K562 (cell line): ENCODE data around the gene ACHE. TPM values are rescaled to one million over a fixed set of nuclear protein-coding genes. Genes with fewer than 3 reads are reported as not detected.

Source experiments
- BRD4 ChIP-seq: fragments of 200-600 bp; sonication (generic); IDR thresholded peaks from 2 replicates; pipeline ENCODE4 v1.6.1; 2017; ENCODE audit warnings: inconsistent platforms
- ELF2 ChIP-seq: fragments of 250-450 bp; sonication (Bioruptor Pico); IDR thresholded peaks from 2 replicates; pipeline ENCODE4 v1.5.0; 2021; ENCODE audit warnings: mild to moderate bottlenecking
- HBP1 ChIP-seq: fragments of 450-650 bp; formaldehyde crosslinking; IDR thresholded peaks from 2 replicates; pipeline ENCODE4 v1.4.0; 2022; ENCODE audit warnings: missing genetic modification characterization
- KLF6 ChIP-seq: fragments of 250-450 bp; sonication (Bioruptor Pico); IDR thresholded peaks from 2 replicates; pipeline ENCODE4 v1.4.0; 2020; ENCODE audit warnings: mild to moderate bottlenecking, moderate library complexity, borderline replicate concordance
- PML ChIP-seq: IDR thresholded peaks from 2 replicates; pipeline ENCODE4 v1.6.1; 2012; ENCODE audit warnings: low read length, inconsistent platforms
- PTRF ChIP-seq: fragments of 450-650 bp; IDR thresholded peaks from 2 replicates; pipeline ENCODE4 v1.6.1; 2016; ENCODE audit warnings: mild to moderate bottlenecking, missing genetic modification characterization, missing compliant biosample characterization
- RCOR1 ChIP-seq, 2 experiments: IDR thresholded peaks; 2 replicates each; pipeline ENCODE4 v1.6.1; 2012; ENCODE audit warnings: low read depth in 2 of 2, low read length in 2 of 2, borderline replicate concordance in 1 of 2, improper control_type of control experiment in 1 of 2
- RNF2 ChIP-seq: sonication (generic); IDR thresholded peaks from 2 replicates; pipeline ENCODE4 v1.6.1; 2016
- SREBF2 ChIP-seq: sonication (generic); formaldehyde crosslinking; IDR thresholded peaks from 2 replicates; pipeline ENCODE4 v1.4.0; 2020; ENCODE audit warnings: mild to moderate bottlenecking, missing genetic modification reagents
- ZNF384 ChIP-seq: IDR thresholded peaks from 2 replicates; pipeline ENCODE4 v1.6.1; 2012; ENCODE audit warnings: low read depth, low read length, improper control_type of control experiment
- ZNF77 ChIP-seq: fragments of 250-450 bp; sonication (Bioruptor Pico); IDR thresholded peaks from 2 replicates; pipeline ENCODE4 v1.5.0; 2020
- ZNF830 ChIP-seq: fragments of 250-450 bp; sonication (Bioruptor Pico); IDR thresholded peaks from 2 replicates; pipeline ENCODE4 v1.5.0; 2021; ENCODE audit warnings: mild to moderate bottlenecking
- polyA plus RNA-seq, 8 experiments: library from polyadenylated mRNA; depleted of rRNA in 4 of 8; stranded (reverse) in 5 of 8; unstranded in 3 of 8; fragments of >200 nt; fragmentation: Nextera tagmentation in 2 of 8; fragmentation: Illumina TruSeq in 1 of 8; extraction: Ambion mirVana in 2 of 8; extraction: Trizol in 1 of 8; gene quantifications; 2 replicates each; pipeline versions ENCODE4 v1.2.1 to v1.2.3, GENCODE V29; 2011 to 2014; ENCODE audit warnings: inconsistent platforms in 1 of 8, missing spikeins in 1 of 8
- total RNA-seq, 7 experiments: library from RNA; depleted of rRNA in 6 of 7; stranded (reverse); fragments of >200 nt in 6 of 7; fragmentation: Illumina TruSeq in 2 of 7; extraction: Trizol in 2 of 7; gene quantifications; 2 replicates each; pipeline versions ENCODE4 v1.2.1 to v1.2.3, GENCODE V29; 2011 to 2021; ENCODE audit warnings: low replicate concordance in 1 of 7
- TF ChIP-seq, protein P1 (sequence below), 2 experiments: fragments of 450-650 bp; IDR thresholded peaks; 2 replicates each; pipeline ENCODE4 v1.6.1; 2016; ENCODE audit warnings: mild to moderate bottlenecking in 2 of 2, borderline replicate concordance in 1 of 2, low read depth in 1 of 2, moderate library complexity in 1 of 2
- TF ChIP-seq, protein P2 (sequence below): sonication (generic); formaldehyde crosslinking; IDR thresholded peaks from 2 replicates; pipeline ENCODE4 v1.8.1; 2023; ENCODE audit warnings: mild to moderate bottlenecking, missing genetic modification reagents

ACHE gene
- total and polyA plus RNA-seq, 9 of the 15 experiments (the other 6 are each of a cell fraction or from before 2014, with no cell fraction given), result 0.04 to 8.8 (median 1.9) TPM

DNA sequence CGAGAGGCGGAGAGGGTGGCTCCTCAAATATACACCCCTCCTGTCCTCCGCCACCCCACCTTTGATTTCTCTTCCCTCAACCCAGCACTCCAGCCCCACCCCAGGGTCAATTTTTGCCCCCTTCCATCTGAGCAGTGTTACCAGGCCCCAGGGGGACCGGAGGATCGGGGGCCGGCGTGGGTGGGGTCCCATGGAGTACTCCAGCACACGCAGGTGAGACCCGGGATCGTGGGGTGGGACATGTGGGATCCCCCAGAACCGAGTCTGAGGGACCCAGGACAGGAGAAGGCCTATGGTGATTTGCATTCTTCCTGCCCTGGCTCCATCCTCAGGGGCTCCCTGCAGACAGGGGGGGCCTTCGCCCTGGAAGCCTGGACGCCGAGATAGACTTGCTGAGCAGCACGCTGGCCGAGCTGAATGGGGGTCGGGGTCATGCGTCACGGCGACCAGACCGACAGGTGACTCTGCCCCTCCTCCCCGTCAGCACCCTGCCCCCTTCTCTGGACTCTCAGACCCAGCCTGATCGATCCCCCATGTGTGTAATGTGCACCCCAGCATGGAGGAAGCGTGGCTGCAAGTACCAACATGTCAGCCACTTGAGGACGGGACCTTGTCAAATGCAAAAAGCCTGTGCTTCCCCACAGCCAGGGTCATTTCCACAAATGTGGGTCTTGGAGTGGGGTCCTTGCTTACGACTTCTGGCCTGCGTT, 27.8 kb downstream of the ACHE start (continued):
- TF ChIP-seq, protein P1, sequence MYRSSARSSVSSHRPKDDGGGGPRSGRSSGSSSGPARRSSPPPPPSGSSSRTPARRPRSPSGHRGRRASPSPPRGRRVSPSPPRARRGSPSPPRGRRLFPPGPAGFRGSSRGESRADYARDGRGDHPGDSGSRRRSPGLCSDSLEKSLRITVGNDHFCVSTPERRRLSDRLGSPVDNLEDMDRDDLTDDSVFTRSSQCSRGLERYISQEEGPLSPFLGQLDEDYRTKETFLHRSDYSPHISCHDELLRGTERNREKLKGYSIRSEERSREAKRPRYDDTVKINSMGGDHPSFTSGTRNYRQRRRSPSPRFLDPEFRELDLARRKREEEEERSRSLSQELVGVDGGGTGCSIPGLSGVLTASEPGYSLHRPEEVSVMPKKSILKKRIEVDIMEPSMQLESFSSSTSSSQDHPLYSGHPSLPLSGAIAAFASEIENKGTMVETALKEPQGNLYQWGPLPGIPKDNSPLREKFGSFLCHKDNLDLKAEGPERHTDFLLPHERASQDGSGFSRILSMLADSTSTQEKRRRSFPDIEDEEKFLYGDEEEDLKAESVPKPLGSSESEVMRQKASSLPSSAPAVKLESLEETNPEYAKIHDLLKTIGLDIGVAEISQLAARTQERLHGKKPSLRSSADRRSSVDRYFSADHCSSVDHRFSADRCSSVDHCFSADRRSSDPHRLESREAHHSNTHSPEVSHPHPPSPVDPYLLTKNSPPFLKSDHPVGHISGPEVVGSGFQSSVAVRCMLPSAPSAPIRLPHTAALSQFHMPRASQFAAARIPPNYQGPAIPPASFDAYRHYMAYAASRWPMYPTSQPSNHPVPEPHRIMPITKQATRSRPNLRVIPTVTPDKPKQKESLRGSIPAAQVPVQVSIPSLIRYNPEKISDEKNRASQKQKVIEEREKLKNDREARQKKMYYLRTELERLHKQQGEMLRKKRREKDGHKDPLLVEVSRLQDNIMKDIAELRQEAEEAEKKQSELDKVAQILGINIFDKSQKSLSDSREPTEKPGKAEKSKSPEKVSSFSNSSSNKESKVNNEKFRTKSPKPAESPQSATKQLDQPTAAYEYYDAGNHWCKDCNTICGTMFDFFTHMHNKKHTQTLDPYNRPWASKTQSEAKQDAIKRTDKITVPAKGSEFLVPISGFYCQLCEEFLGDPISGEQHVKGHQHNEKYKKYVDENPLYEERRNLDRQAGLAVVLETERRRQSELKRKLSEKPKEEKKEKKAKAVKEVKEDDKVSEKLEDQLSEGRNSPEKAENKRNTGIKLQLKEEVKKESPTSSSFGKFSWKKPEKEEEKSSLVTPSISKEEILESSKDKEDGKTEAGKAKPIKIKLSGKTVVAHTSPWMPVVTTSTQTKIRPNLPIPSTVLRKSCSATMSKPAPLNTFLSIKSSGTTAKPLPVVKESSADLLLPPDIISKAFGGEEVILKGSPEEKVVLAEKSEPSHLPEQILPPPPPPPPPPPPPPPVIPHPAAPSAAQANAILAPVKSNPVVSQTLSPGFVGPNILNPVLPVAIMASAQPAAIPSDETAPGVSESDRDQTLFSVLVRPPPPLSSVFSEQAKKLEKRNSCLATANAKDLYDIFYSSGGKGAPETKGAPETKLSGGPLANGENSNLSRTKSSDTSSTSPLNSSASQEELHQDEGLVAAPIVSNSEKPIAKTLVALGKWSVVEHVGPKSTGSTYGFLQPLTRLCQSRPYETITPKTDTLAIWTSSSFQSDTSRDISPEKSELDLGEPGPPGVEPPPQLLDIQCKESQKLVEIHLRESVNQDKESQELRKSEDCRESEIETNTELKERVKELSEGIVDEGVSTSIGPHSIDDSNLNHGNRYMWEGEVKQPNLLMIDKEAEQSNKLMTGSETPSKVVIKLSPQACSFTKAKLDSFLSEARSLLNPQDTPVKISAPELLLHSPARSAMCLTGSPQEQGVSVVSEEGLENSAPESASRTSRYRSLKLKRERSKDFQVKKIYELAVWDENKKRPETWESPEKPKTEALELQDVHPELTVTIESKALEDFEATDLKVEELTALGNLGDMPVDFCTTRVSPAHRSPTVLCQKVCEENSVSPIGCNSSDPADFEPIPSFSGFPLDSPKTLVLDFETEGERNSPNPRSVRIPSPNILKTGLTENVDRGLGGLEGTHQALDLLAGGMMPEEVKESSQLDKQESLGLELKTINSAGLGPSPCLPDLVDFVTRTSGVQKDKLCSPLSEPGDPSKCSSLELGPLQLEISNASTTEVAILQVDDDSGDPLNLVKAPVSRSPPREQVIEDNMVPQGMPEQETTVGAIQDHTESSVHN (IDR thresholded peaks at IDR 0.05; ENCODE audit: borderline replicate concordance in 1 of 2, low read depth in 1 of 2), result no peak
- TF ChIP-seq BRD4, result no peak
- TF ChIP-seq, protein P2, sequence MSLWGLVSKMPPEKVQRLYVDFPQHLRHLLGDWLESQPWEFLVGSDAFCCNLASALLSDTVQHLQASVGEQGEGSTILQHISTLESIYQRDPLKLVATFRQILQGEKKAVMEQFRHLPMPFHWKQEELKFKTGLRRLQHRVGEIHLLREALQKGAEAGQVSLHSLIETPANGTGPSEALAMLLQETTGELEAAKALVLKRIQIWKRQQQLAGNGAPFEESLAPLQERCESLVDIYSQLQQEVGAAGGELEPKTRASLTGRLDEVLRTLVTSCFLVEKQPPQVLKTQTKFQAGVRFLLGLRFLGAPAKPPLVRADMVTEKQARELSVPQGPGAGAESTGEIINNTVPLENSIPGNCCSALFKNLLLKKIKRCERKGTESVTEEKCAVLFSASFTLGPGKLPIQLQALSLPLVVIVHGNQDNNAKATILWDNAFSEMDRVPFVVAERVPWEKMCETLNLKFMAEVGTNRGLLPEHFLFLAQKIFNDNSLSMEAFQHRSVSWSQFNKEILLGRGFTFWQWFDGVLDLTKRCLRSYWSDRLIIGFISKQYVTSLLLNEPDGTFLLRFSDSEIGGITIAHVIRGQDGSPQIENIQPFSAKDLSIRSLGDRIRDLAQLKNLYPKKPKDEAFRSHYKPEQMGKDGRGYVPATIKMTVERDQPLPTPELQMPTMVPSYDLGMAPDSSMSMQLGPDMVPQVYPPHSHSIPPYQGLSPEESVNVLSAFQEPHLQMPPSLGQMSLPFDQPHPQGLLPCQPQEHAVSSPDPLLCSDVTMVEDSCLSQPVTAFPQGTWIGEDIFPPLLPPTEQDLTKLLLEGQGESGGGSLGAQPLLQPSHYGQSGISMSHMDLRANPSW, result no peak
- TF ChIP-seq SREBF2 (CRISPR knock-in tag), result no peak
- no peak for TF ChIP-seq ELF2 (CRISPR knock-in tag)
- TF ChIP-seq PML, result no peak
- TF ChIP-seq PTRF (tag), result no peak
- no peak for TF ChIP-seq ZNF384
- TF ChIP-seq ZNF77 (CRISPR knock-in tag), result no peak
- TF ChIP-seq RNF2, result no peak
- no peak for TF ChIP-seq ZNF830 (CRISPR knock-in tag)
- no peak for TF ChIP-seq RCOR1 (IDR thresholded peaks at IDR 0.05; ENCODE audit: borderline replicate concordance in 1 of 2, low read depth in 2 of 2, low read length in 2 of 2)
- TF ChIP-seq HBP1, result 0 out of 2 replicates have a peak, but pooled peaks have one; percentile 37
- TF ChIP-seq KLF6, result peak; percentile 77; the same call in 1 of the 2 replicates
